ENCODE measurements around the gene SNAPC1. TPM values are rescaled to one million over a fixed set of nuclear protein-coding genes. Genes with fewer than 3 reads are reported as not detected.

Gene SNAPC1
- total RNA-seq, 1 donor from 2014 or later = 17.1 TPM

- H3K4me3 ChIP-seq (ENCODE audit: low read depth, low read length) = no peak overlapping the region
- no peaks in the 10 kb centered on the region for H3K36me3 ChIP-seq (ENCODE audit: control insufficient read depth, insufficient read depth, low read length)
- DNase-seq (ENCODE audit: low read depth) = no peak
- no peak for FAIRE-seq
- no peak for TF ChIP-seq CTCF (IDR thresholded peaks at IDR 0.05; ENCODE audit: insufficient read depth, low read length, severe bottlenecking)
- no peaks in the 10 kb centered on the region for H3K27me3 ChIP-seq (ENCODE audit: control insufficient read depth, insufficient read depth, low read length)
These were observed 2.3 kb upstream of the SNAPC1 start for GRCh38 chr14:61759878-61760277.

GRCh38 chr14:61761557-61761956 is 663 bp upstream of the SNAPC1 start:
- no peak for FAIRE-seq
- H3K4me3 ChIP-seq (ENCODE audit: low read depth, low read length) = peak overlapping the region; percentile 66
- TF ChIP-seq CTCF (IDR thresholded peaks at IDR 0.05; ENCODE audit: insufficient read depth, low read length, severe bottlenecking) = no peak

GRCh38 chr14:61764342-61765122 is 2.3 kb downstream of the SNAPC1 start:
- TF ChIP-seq CTCF (IDR thresholded peaks at IDR 0.05; ENCODE audit: insufficient read depth, low read length, severe bottlenecking) = no peak
- Histone ChIP-seq H3K27me3 (ENCODE audit: control insufficient read depth, insufficient read depth, low read length) (no peaks in the 10 kb centered on the region), H3K36me3 (ENCODE audit: control insufficient read depth, insufficient read depth, low read length) (no peaks in the 10 kb centered on the region), H3K4me3 (ENCODE audit: low read depth, low read length) (peak overlapping the region; percentile 66)
- FAIRE-seq = no peak
- DNase-seq (ENCODE audit: low read depth) = no peak

More at GRCh38 chr14:61761557-61761956, 663 bp upstream of the SNAPC1 start:
- Histone ChIP-seq H3K27me3 (ENCODE audit: control insufficient read depth, insufficient read depth, low read length) (no peaks in the 10 kb centered on the region), H3K36me3 (ENCODE audit: control insufficient read depth, insufficient read depth, low read length) (no peaks in the 10 kb centered on the region)
- no peak for DNase-seq (ENCODE audit: low read depth)

- DNase-seq (ENCODE audit: low read depth) = peak; percentile 76
- Histone ChIP-seq H3K4me3 (ENCODE audit: low read depth, low read length) (peak overlapping the region; percentile 23), H3K36me3 (ENCODE audit: control insufficient read depth, insufficient read depth, low read length) (peaks cover 3% of the 10 kb centered on the region), H3K27me3 (ENCODE audit: control insufficient read depth, insufficient read depth, low read length) (no peaks in the 10 kb centered on the region)
- peak; percentile 7 for FAIRE-seq
- TF ChIP-seq CTCF (IDR thresholded peaks at IDR 0.05; ENCODE audit: insufficient read depth, low read length, severe bottlenecking) = no peak
These were observed 3.2 kb downstream of the SNAPC1 start for GRCh38 chr14:61765225-61765943.

- DNase-seq (ENCODE audit: low read depth) (peak; percentile 62), FAIRE-seq (no peak)
- Histone ChIP-seq H3K36me3 (ENCODE audit: control insufficient read depth, insufficient read depth, low read length) (peaks cover 5% of the 10 kb centered on the region), H3K4me3 (ENCODE audit: low read depth, low read length) (no peak overlapping the region), H3K27me3 (ENCODE audit: control insufficient read depth, insufficient read depth, low read length) (no peaks in the 10 kb centered on the region)
- no peak for TF ChIP-seq CTCF (IDR thresholded peaks at IDR 0.05; ENCODE audit: insufficient read depth, low read length, severe bottlenecking)
These were observed 3.9 kb downstream of the SNAPC1 start for GRCh38 chr14:61766151-61766550.
